DOHH2 (cell line): Measurements from ENCODE around the gene SEPTIN10.

Experiments
- EZH2phosphoT487 ChIP-seq: fragments of 200-600 bp; sonication (generic); IDR thresholded peaks from 2 replicates; pipeline ENCODE4 v1.6.1; 2017; ENCODE audit warnings: borderline replicate concordance, mild to moderate bottlenecking, antibody characterized with exemption, low read length, moderate library complexity, mixed read lengths
- TF ChIP-seq, protein P1 (sequence below): fragments of 200-600 bp; sonication (generic); IDR thresholded peaks from one replicate; pipeline ENCODE4 v1.5.1; 2014; ENCODE audit warnings: antibody characterized with exemption, mild to moderate bottlenecking, low read depth, low read length; ENCODE audit not compliant: poor library complexity, severe bottlenecking

DNA sequence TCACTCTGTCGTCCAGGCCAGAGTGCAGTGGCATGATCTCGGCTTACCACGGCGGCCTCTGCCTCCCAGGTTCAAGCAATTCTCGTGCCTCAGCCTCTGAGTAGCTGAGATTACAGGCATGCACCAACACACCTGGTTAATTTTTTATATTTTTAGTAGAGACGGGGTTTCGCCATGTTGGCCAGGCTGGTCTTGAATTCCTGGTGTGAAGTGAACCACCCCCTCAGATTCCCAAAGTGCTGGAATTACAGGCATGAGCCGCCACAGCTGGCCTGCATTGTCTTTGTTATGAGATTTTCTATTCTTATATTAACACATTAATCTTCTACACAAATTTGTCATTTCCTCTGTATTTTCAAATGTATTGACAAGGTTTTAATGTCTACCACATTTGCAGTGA lies 75.2 kb downstream of the SEPTIN10 start:
- TF ChIP-seq, protein P1, sequence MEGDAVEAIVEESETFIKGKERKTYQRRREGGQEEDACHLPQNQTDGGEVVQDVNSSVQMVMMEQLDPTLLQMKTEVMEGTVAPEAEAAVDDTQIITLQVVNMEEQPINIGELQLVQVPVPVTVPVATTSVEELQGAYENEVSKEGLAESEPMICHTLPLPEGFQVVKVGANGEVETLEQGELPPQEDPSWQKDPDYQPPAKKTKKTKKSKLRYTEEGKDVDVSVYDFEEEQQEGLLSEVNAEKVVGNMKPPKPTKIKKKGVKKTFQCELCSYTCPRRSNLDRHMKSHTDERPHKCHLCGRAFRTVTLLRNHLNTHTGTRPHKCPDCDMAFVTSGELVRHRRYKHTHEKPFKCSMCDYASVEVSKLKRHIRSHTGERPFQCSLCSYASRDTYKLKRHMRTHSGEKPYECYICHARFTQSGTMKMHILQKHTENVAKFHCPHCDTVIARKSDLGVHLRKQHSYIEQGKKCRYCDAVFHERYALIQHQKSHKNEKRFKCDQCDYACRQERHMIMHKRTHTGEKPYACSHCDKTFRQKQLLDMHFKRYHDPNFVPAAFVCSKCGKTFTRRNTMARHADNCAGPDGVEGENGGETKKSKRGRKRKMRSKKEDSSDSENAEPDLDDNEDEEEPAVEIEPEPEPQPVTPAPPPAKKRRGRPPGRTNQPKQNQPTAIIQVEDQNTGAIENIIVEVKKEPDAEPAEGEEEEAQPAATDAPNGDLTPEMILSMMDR, result no peak
- TF ChIP-seq EZH2phosphoT487, result no peak
